BE2C (cell line): ENCODE data around the gene CCDC87.
A peak's percentile ranks its signal among the peaks of the same experiment; 100 is the strongest.

ENCODE experiments used
- DNase-seq: peaks from one replicate; pipeline ENCODE4 v3.0.0-alpha.2; 2020
- H3K27me3 ChIP-seq: fragments of 250-450 bp; sonication (Bioruptor Pico); 2 replicates; pipeline ENCODE4 v1.5.1; 2020; ENCODE audit warnings: mild to moderate bottlenecking
- H3K36me3 ChIP-seq: fragments of 250-450 bp; sonication (Bioruptor Pico); 2 replicates; pipeline ENCODE4 v1.5.1; 2020; ENCODE audit warnings: mild to moderate bottlenecking
- H3K4me1 ChIP-seq: fragments of 250-450 bp; sonication (Bioruptor Pico); 2 replicates; pipeline ENCODE4 v1.5.1; 2020
- H3K4me3 ChIP-seq: 2 replicates; pipeline ENCODE4 v1.5.1; 2011; ENCODE audit warnings: low read depth, low read length
- H3K9me3 ChIP-seq: fragments of 250-450 bp; sonication (Bioruptor Pico); 2 replicates; pipeline ENCODE4 v1.5.1; 2020
- CTCF ChIP-seq: IDR thresholded peaks from 2 replicates; pipeline ENCODE4 v1.5.1; 2012; ENCODE audit warnings: mild to moderate bottlenecking, low read depth, low read length

Gene CCDC87

GRCh38 chr11:66626926-66627325 lies 34.1 kb upstream of the CCDC87 start:
- no peak for TF ChIP-seq CTCF
- no peaks in the 10 kb centered on the region for H3K9me3 ChIP-seq
- no peaks in the 10 kb centered on the region for H3K27me3 ChIP-seq
- no peaks in the 10 kb centered on the region for H3K4me1 ChIP-seq
- no peak for DNase-seq
- no peak overlapping the region for H3K4me3 ChIP-seq
- peaks cover 98% of the 10 kb centered on the region for H3K36me3 ChIP-seq

- H3K4me3 ChIP-seq = no peak overlapping the region
- H3K4me1 ChIP-seq = no peaks in the 10 kb centered on the region
- no peaks in the 10 kb centered on the region for H3K27me3 ChIP-seq
- TF ChIP-seq CTCF = no peak
- H3K36me3 ChIP-seq = peaks cover 100% of the 10 kb centered on the region
- no peak for DNase-seq
- no peaks in the 10 kb centered on the region for H3K9me3 ChIP-seq
Measured at GRCh38 chr11:66626382-66626781, 33.5 kb upstream of the CCDC87 start.

GRCh38 chr11:66625752-66626149 lies 32.9 kb upstream of the CCDC87 start:
- TF ChIP-seq CTCF = no peak
- peaks cover 95% of the 10 kb centered on the region for H3K36me3 ChIP-seq

GRCh38 chr11:66625041-66625751 lies 32.3 kb upstream of the CCDC87 start:
- DNase-seq = no peak
- H3K4me3 ChIP-seq = no peak overlapping the region
- H3K36me3 ChIP-seq = peaks cover 93% of the 10 kb centered on the region
- H3K9me3 ChIP-seq = no peaks in the 10 kb centered on the region
- H3K27me3 ChIP-seq = no peaks in the 10 kb centered on the region
- TF ChIP-seq CTCF = no peak
- no peaks in the 10 kb centered on the region for H3K4me1 ChIP-seq

More at GRCh38 chr11:66625752-66626149, 32.9 kb upstream of the CCDC87 start:
- H3K4me3 ChIP-seq = no peak overlapping the region
- no peaks in the 10 kb centered on the region for H3K9me3 ChIP-seq
- H3K27me3 ChIP-seq = no peaks in the 10 kb centered on the region
- no peaks in the 10 kb centered on the region for H3K4me1 ChIP-seq
- DNase-seq = no peak

- H3K4me3 ChIP-seq = no peak overlapping the region
- peaks cover 90% of the 10 kb centered on the region for H3K36me3 ChIP-seq
- TF ChIP-seq CTCF = no peak
- H3K4me1 ChIP-seq = no peaks in the 10 kb centered on the region
- no peaks in the 10 kb centered on the region for H3K27me3 ChIP-seq
- no peaks in the 10 kb centered on the region for H3K9me3 ChIP-seq
- DNase-seq = no peak
Measured at GRCh38 chr11:66624450-66624849, 31.6 kb upstream of the CCDC87 start.

- no peak for DNase-seq
- TF ChIP-seq CTCF = no peak
- Histone ChIP-seq H3K4me3 (peak overlapping the region; percentile 88), H3K4me1 (no peaks in the 10 kb centered on the region), H3K27me3 (no peaks in the 10 kb centered on the region), H3K9me3 (no peaks in the 10 kb centered on the region), H3K36me3 (peaks cover 60% of the 10 kb centered on the region)
Measured at GRCh38 chr11:66619080-66619554, 26.3 kb upstream of the CCDC87 start.
